ENCODE measurements around the gene PEX10.

DNA sequence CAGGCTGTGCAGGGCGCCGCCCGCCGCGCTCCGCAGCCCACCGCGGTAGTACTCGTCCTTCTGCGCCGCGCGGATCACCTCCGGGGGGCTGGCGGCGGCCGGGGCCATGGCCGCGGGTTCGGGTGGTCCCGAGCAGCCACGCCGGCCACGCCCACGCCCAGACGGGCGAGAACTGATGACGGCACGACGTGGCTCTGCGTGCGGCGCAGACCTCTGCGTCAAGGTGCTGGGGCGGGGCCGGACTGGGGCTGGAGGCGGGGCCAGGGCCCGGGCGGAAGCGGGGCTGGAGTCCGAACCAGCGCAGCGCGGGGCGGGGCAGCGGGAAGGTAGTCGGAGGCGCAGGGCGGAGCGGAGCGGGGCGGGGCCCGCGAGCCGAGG, at the start of gene PEX10:
- no peak for TF ChIP-seq CTCF (conservative IDR thresholded peaks at IDR 0.05; ENCODE audit: low read depth, low read length)
- TF ChIP-seq EZH2 (IDR thresholded peaks at IDR 0.05; ENCODE audit: borderline replicate concordance, low read depth, low read length, poor library complexity, severe bottlenecking) = no peak

Data from A673 (cell line).